Measurements from ENCODE around the gene ECI1.
"Not testable (repeated sequence)": the region's sequence is repeated elsewhere in the genome, so short reads cannot be mapped to it uniquely, and the experiment has no call there.

Gene ECI1

DNA sequence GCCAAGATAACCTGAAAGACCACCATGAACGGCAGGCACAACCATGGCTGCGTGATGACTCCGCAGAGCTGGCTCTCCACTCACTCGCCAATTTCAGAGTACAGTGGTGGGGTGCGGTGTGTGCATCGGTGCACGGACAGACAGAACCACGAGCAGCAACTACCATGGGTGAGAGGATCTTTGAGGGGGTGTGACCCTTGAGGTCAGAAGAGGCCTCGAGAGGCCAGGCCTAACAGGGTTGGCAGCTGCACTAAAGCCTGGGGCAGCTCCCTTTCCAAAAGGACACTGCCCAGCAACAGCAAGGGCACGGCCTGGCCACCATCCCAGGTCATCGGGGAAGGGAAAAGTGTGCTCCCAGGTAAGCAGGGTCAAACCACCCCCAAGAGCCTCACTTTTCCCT is 1.9 kb upstream of the ECI1 start:
- no peak for DNase-seq (ENCODE audit: low spot score)

DNA sequence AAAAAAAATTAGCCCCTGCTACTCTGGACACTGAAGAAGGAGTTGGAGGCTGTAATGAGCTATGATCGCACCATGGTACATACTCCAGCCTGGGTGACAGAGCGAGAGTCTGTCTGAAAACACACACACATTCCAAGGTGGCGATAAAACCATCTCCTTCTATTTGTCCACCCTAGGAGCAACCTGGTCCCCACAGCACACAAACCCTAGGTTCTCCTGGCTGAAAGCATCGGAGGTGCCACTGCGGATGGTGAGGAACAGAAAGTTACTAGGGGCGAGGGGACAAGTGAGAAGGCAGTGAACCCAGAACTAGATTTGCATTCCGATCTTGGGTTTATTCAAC is 1.4 kb upstream of the ECI1 start:
- no peak for DNase-seq (ENCODE audit: low spot score)

DNA sequence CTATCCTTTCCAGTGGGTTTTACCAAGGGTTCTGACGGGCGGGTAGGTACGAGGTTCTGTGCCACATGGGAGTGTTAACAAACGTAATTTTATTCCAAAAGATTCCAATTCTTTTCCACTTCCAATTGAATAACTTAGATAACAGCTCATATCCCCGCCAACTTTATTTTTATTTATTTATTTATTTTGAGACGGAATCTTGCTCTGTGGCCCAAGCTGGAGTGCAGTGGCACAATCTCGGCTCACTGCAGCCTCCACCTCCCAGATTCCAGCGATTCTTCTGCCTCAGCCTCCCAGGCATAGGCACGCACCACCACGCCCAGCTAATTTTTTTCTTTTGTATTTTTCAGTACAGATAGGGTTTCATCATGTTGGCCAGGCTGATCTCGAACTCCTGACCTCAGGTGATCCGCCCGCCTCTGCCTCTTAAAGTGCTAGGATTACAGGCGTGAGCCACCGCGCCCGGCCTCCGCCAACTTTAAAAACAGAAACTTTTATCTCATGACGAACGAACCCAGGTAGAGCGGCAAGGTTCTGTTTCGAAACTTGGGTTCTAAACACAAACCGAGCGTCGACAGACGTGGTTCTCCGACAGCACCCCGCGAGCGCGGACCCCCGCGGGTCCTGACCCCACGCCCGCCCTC is 613 bp downstream of the ECI1 start:
- no peak for DNase-seq (ENCODE audit: low spot score)

DNA sequence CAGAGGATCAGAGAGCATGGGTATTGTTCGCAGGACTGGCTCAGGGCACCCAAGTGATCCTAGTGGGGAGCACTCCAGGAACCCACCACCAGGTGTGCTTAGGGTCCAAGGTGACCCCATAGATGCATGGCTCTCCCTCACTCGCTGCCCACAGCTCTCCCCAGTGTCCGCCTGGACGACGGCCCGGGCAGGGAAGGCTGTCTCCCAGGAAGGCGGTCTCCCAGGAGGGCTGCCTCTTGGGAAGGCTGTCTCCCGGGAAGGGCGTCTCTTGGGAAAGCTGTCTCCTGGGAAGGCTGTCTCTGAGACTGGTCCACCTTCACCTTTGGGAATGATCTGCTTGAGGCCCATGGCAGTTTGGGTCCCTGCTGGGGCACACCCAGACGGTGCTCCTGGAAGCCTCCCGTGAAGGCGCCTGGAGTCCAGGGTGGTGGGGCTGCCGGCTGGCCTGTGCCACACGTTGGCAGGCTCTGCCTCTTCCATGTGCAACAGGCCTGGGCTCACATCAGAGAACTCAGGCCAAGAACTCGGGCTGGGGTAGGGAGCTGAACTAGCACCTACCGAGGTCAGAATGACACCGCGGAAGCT is 5.0 kb downstream of the ECI1 start:
- DNase-seq (ENCODE audit: low spot score), result no peak

DNA sequence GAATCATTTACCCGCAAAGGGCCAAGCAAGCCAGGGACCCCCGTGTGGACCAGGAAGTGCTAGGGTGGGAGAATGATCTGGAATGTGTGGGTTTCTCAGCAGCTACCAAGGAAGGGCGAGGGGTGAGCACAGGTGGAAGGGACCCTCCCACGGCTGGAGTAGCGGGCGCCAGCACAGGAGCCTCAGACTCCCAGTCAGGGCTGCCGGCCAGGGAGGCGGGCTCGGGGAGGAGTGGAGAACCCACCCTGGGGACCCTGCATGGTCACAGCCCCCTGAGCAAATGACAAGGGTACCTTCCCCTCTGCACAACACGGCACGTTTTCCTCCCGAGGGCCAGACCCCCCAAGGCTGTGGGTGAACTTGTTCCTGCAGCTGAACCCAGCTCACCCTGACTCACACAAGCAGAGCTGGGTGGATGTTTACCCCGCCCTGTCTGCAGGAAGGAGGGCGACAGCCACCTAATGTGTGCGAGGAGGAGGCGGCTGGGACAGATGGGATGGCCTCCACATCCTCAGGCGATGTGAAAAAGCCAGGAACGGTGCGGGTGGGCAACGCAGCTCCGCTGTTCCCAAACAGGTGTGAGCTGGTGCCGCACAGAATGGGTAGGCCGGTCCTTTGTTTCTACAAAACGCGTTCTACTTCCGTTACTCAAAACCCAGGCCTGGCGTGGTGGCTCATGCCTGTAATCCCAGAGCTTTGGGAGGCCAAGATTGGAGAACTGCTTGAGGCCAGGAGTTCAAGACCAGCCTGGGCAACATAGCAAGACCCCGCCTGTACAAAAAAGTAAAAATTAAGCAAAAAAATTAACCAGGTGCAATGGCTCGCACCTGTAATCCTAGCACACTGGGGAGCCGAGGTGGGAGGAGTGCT is 6.2 kb downstream of the ECI1 start:
- no peak for DNase-seq (ENCODE audit: low spot score)

DNA sequence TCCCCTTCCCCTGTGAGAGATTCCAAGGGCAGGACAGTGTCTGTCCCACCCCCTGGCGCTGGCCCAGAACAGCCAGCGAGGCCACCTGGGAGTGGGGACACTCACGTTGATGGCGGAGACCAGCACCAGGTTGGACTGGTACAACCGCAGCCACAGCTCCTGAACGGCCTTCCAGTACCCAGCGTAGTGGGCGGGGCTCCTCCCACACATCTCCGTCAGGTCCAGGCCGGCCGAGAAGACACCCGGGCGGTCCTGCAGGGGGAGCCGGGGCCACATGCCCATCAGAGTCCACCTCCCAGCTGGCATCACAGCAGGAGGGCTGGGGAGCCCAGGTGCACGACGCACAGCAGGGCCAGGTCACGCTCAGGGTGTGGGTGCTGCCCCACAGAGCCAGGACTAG is 7.1 kb downstream of the ECI1 start:
- DNase-seq (ENCODE audit: low spot score), result no peak

DNA sequence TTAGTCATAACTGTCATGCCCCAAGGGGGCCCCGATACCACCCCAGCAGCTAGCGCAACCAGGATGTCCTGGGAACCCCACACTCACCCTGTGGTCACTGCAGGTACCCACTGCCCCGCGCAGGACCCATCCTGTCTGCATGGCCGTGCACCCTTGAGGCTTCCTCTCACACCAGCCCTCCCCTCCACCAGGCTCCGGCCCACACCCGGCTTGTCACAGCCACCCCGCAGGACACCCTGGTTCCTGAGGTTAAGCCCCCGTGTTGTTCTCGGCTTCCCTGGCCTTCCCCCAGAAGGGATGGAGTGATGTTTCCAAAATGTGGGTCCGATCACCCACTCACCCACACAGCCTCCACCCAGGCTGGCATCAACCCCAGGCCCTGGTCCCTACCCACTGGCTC is 7.6 kb downstream of the ECI1 start:
- DNase-seq (ENCODE audit: low spot score), result no peak

DNA sequence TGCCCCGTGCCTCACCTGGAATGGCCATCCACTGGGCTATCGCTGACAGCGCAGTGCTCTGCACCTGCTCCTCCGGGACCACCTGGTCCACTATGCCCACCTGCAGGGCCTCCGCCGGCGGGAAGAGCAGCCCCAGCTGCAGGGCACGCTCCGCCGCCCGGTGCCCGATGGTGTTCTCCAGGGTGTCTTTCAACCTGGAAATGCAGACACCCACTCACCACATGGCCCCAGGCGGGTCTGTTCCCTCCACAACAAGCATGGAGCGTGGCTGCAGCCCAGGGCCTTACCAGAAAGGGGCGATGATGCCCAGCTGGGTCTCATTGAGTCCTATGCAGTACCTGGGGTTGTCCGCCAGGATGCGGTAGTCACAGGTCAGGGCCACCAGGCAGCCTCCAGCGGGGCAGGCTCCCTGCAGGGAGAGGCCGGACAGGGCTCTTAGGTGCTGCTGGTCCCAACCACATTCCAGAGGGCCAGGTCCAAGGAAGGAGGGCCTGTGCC is 8.3 kb downstream of the ECI1 start:
- no peak for DNase-seq (ENCODE audit: low spot score)

DNA sequence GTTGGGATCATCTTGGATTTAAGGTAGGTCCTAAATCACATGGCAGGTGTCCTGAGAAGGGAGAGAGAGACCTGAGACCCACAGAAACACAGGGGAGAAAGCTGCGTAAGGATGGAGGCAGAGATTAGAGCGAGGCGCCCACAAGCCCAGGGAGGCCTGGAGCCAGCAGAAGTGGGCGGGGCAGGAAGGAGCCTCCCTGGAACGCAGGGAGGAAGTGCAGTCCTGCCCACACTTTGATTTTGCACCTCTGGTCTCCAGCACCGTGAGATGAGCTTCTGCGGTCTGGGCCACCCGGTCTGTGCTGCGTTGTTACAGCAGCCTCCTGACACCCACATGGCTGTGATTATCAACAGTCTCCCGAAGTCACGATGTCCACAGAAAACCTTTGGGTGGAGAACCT is 8.8 kb downstream of the ECI1 start:
- no peak for DNase-seq (ENCODE audit: low spot score)

DNA sequence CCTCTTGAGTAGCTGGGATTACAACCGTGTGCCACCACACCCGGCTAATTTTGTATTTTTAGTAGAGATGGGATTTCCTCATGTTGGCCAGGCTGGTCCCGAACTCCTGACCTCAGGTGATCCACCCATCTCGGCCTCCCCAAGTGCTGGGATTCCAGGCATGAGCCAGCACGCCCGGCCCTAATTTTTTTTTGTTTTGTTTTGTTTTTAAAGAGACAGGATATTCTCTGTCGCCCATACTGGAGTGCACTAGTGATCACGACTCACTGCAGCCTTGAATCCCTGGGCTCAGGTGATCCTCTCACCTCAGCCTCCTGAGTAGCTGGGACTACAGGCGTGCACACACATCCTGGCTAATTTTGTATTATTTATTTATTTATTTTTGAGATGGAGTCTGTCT is 11.1 kb downstream of the ECI1 start:
- not testable (repeated sequence) for DNase-seq (ENCODE audit: low spot score)

DNA sequence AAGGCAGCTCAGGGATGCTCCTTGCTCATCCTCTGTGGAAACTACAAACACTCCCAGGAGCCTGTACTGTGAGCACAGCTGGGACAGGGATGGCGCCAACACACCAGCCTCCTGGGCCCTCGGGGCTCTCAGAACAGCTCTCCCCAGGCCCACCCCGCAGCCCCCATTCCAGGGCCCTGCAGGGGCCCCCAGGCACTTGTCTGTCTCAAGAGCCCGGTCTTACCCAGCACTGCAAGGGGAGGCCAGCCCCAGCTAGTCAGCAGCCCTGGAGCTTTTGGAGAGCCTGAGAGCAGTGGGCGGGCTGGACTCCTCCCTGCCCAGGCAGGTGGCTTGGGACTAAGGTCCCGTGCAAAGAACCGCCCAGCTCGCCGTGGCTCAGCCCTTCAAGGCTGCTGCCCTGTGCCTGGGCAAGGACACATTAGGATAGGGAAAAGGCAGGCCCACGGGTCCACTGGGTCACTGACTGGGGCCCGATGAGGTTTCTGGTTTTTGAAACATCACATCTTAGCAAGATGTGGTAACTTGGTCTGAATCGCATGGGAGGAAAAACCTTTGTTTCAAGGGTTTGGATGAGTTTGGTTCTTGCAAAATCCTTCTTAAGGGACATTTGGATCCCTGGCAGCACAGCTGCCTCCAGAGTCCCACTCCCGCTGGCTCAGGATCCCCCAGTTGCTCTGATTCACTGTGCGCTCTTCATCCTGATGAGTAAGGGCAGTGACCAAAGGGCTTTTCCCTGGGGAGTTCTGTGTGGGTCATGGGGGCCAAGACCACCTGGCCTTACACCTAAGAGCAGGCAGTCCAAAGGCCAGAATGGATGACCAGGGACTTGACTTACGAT is 12.3 kb downstream of the ECI1 start:
- DNase-seq (ENCODE audit: low spot score), result no peak

DNA sequence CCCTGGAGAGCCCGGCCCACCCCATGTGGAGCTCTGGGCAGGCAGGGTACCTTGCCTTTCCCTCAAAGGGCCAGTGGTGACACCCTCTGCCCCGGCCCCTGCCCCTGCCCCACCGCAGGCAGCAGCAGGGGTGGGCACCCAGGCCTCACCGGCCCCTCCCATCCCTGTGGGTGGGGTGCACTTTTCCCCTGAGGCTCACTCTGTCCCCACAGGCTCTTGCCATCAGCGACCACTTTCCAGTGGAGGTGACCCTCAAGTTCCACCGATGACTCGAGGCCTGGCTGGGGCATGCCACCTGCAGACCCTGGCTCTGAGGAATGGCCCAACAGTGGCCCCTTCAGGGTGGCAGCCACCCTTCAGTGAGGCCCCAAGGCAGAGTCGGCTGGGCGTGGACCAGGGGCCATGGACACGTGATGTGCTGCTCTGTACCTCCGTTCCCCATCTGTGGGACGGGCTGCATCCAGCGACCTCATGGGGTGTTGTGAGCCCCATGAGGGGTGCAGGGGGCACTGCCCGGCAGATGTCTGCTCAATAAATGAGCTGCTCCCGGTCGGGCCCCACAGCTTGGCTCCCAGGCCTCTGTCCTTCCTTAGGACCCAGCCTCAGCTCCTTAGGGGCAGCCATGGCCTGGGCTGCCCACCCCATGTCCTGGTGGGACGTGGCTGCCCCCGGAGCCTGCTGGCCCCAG is 13.1 kb downstream of the ECI1 start:
- DNase-seq (ENCODE audit: low spot score), result no peak

DNA sequence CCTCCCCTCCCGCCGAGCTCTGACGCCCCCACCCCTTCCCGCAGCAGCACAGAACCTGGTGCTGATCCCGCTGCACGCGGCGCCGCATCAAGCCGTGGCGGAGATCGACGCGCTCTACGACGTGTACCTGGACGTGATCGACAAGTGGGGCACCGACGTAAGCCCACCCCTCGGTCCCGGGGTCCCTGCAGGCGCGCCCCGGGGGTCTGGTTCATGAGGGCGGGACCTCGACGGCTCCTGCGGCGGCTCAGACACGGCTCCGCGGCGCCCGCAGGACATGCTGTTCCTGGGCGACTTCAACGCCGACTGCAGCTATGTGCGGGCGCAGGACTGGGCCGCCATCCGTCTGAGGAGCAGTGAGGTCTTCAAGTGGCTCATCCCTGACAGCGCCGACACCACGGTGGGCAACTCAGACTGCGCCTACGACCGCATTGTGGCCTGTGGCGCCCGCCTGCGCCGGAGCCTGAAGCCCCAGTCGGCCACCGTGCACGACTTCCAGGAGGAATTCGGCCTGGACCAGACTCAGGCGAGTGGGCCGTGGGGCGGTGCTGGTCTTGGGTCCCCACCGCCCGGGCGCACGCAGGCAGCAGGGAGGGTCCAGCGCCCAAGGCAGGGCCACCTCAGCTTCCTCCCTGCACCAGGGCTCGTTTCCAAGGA is 13.8 kb downstream of the ECI1 start:
- DNase-seq (ENCODE audit: low spot score), result no peak

DNA sequence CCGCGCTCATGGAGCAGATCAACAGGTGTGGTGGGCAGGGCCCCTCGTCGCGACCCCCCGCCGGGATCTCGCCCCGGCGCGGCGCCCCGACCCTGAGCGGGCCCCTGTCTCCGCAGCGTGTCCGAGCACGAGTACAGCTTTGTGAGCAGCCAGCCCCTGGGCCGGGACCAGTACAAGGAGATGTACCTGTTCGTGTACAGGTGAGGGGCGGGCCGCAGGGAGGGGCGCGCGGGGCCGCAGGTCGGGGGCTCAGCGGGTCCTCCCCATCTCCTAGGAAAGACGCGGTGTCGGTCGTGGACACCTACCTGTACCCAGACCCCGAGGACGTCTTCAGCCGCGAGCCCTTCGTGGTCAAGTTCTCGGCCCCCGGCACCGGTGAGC is 14.3 kb downstream of the ECI1 start:
- no peak for DNase-seq (ENCODE audit: low spot score)

DNA sequence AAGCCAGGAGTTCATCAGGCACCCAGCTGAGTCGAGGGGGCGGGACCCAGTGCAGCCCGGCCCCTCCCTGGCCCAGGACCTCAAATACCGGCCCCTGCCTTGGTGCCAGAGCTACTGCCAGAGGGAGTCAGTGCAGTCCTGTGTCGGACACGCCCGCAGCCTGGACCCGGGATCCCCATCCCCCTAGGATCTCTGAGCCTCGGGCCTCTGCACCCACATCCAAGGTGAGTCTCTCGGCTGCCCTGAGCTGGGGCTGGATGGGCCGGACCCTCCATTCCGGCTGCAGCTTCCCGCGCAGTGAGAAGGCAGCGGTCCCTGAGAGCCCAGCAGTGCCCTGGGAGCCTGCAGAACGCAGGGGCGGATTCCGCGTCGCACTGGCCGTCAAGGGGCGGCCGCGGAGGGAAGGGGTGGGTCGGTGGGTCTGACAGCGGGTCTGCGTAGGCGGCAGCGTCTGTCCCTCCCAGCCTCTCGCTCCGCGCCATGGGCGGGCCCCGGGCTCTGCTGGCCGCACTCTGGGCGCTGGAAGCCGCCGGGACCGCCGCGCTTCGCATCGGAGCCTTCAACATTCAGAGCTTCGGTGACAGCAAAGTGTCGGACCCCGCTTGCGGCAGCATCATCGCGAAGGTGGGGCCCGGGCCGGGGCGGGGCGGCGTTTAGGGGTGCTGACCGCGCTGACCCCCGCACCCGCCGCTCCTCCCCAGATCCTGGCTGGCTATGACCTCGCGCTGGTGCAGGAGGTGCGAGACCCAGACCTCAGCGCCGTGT is 14.9 kb downstream of the ECI1 start, which contains the start of gene DNASE1L2:
DNASE1L2 (plus strand) TSS at position 108 of the 765 bp plus-strand sequence; CDS start at position 481, 373 bp downstream.
- DNase-seq (ENCODE audit: low spot score), result no peak

DNA sequence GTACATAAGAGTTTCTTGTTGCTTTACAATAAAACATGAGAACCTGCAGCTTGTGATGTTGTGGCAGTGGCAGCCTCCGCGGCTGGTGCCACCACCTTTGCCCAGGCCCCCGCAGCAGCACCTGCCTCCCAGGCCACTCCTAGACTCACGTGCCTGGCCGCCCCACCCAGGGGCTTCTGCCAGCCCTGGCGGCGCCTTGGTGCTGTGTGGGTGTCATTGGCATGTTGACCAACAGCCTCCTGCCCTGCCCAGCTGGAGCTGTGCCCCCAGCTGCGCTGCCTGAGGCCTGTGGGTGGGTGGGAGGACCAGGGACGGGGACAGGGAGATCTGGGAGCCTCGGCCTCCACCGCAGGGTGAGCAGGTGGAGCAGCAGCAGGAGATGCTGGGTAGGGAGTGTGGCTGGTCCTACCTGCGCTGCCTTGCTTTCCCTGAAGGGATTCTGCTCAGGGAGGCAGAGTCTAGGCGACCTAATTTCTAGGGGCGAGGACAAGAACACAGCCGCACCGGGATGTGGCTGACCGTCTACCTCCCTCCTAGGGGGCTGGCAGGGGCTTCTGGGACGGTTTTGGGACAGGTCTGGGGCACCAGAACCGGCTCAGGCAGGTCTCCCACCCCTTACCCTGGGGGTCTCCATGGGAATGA is 15.6 kb downstream of the ECI1 start:
- DNase-seq (ENCODE audit: low spot score), result no peak

DNA sequence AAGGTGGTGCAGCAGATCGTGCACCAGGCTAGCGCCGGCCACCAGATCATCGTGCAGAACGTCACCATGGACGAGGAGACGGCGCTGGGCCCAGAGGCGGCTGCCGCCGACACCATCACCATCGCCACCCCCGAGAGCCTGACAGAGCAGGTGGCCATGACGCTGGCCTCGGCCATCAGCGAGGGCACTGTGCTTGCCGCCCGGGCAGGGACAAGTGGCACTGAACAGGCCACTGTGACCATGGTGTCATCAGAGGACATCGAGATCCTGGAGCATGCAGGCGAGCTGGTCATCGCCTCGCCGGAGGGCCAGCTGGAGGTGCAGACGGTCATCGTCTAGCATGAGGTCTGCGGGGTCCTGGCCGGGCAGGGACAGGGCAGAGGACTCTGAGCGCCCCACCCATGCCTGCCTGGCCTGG is 16.1 kb downstream of the ECI1 start:
- DNase-seq (ENCODE audit: low spot score), result no peak

DNA sequence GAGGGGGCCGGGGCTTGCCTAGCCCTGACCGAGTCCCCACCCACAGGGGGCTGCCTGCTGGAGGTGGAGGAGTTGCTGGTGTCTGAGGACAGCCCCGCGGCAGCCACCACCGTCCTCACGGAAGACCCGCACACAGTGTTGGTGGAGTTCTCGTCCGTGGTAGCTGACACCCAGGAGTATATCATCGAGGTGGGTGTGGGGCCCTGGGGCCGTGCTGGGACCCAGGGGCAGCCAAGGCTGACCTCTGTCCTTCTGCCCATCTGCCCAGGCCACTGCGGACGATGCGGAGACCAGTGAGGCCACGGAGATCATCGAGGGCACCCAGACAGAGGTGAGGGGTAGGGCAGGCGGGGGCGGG is 16.6 kb downstream of the ECI1 start:
- no peak for DNase-seq (ENCODE audit: low spot score)

DNA sequence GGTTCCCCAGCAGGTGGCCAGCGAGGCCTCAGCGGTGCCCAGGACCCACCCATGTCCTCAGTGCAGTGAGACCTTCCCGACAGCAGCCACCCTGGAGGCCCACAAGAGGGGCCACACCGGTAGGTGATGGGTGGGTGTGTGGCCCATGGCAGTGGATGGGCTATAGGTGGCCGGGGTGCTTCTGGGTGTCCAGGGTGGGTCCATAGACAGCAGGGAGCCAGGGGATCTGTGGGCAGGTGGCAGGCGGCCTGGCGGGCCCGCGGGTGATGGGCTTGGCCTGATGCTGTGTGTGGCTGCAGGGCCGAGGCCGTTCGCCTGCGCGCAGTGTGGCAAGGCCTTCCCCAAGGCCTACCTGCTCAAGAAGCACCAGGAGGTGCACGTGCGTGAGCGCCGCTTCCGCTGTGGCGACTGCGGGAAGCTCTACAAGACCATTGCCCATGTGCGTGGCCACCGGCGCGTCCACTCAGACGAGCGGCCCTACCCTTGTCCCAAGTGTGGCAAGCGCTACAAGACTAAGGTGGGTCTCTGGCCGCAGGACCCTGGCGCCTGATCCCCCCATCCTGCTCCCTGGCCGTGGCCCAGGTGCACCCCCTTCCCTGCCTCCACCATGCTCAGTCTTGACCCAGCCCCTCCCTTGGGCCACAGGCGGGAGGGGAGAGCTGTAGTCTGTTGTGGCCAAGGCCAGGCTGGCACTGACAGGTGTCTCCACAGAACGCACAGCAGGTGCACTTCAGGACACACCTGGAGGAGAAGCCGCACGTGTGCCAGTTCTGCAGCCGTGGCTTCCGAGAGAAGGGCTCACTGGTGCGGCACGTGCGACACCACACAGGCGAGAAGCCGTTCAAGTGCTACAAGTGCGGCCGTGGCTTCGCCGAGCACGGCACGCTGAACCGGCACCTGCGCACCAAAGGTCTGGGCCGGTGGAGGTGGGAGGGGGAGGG is 17.2 kb downstream of the ECI1 start:
- no peak for DNase-seq (ENCODE audit: low spot score)
